Subcutaneous abdominal adipose tissue (tissue), 5 donors: ENCODE data around the gene ZFYVE28.

ENCODE experiments used
- H3K27ac ChIP-seq: one replicate; pipeline ENCODE4 v1.7.0; 2013; ENCODE audit warnings: low read depth, mild to moderate bottlenecking, inconsistent platforms, low read length, moderate library complexity
- H3K27me3 ChIP-seq, 5 donors: one replicate each; pipeline ENCODE4 v1.7.0; 2013; ENCODE audit warnings: low read length in 5 of 5, inconsistent platforms in 1 of 5; ENCODE audit not compliant: control insufficient read depth in 5 of 5, insufficient read depth in 4 of 5
- H3K36me3 ChIP-seq, 5 donors: one replicate each; pipeline ENCODE4 v1.7.0; 2013; ENCODE audit warnings: low read length in 5 of 5; ENCODE audit not compliant: control insufficient read depth in 5 of 5, insufficient read depth in 5 of 5
- H3K4me1 ChIP-seq, 5 donors: one replicate each; pipeline ENCODE4 v1.7.0; 2013; ENCODE audit warnings: low read length in 5 of 5, mild to moderate bottlenecking in 3 of 5, moderate library complexity in 1 of 5; ENCODE audit not compliant: control insufficient read depth in 5 of 5, insufficient read depth in 5 of 5
- H3K4me3 ChIP-seq, 5 donors: one replicate each; pipeline ENCODE4 v1.7.0; 2013; ENCODE audit warnings: low read length in 5 of 5, low read depth in 1 of 5
- H3K9ac ChIP-seq, 5 donors: one replicate each; pipeline ENCODE4 v1.7.0; 2013; ENCODE audit warnings: low read length in 5 of 5, mild to moderate bottlenecking in 4 of 5, moderate library complexity in 3 of 5
- H3K9me3 ChIP-seq, 5 donors: one replicate each; pipeline ENCODE4 v1.7.0; 2013; ENCODE audit warnings: low read length in 5 of 5; ENCODE audit not compliant: control insufficient read depth in 5 of 5
- donor health status: healthy.
- donor health status: healthy.
- donor health status: healthy.
- donor health status: healthy.
- donor health status: healthy.

Gene ZFYVE28

GRCh38 chr4:2291705-2292645, 126.5 kb downstream of the ZFYVE28 start:
- no peak overlapping the region for H3K27ac ChIP-seq
- H3K9me3 ChIP-seq: no peaks in the 10 kb centered on the region
- peaks cover 0 to 2% (median 0%) of the 10 kb centered on the region in 5 donors for H3K36me3 ChIP-seq
- H3K27me3 ChIP-seq: no peaks in the 10 kb centered on the region
- H3K4me3 ChIP-seq: no peak overlapping the region
- H3K9ac ChIP-seq: no peak overlapping the region
- H3K4me1 ChIP-seq: peaks cover 0 to 18% (median 8%) of the 10 kb centered on the region in 5 donors

- H3K27ac ChIP-seq: no peak overlapping the region
- H3K4me1 ChIP-seq: peaks cover 0 to 21% (median 10%) of the 10 kb centered on the region in 5 donors
- H3K27me3 ChIP-seq: no peaks in the 10 kb centered on the region
- no peaks in the 10 kb centered on the region for H3K9me3 ChIP-seq
- H3K4me3 ChIP-seq: no peak overlapping the region
- H3K9ac ChIP-seq: no peak overlapping the region
- peaks cover 0 to 2% (median 0%) of the 10 kb centered on the region in 5 donors for H3K36me3 ChIP-seq
Observed at GRCh38 chr4:2290974-2291704, 127.3 kb downstream of the ZFYVE28 start.

- no peaks in the 10 kb centered on the region for H3K9me3 ChIP-seq
- no peak overlapping the region for H3K27ac ChIP-seq
- H3K4me3 ChIP-seq: no peak overlapping the region
- H3K9ac ChIP-seq: no peak overlapping the region
- peaks cover 0 to 2% (median 0%) of the 10 kb centered on the region in 5 donors for H3K36me3 ChIP-seq
- peaks cover 0 to under 1% (median 0%) of the 10 kb centered on the region in 5 donors for H3K27me3 ChIP-seq
- H3K4me1 ChIP-seq: peaks cover 3 to 28% (median 17%) of the 10 kb centered on the region in 5 donors
Observed at GRCh38 chr4:2290488-2290887, 128.0 kb downstream of the ZFYVE28 start.

DNA sequence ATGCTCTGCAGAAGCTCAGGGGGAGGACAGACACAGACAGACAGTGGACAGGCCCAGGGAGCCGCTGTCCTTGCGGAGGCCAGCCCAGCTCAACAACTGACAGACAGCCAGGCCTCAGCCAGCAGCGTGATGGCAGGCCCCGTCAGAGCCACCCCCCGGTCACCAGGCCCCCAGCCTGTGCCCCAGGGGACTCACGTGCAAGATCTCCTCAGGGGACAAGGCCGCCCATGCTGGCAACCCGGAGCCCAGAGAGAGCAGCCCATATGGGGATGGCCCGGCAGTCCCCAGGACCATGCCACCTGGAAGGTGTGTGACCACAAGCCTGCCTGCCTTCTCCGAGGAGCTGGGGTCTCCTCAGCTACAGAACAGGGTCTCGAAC, 128.5 kb downstream of the ZFYVE28 start:
- H3K4me3 ChIP-seq: no peak overlapping the region
- H3K27ac ChIP-seq: no peak overlapping the region
- peaks cover 0 to 2% (median 0%) of the 10 kb centered on the region in 5 donors for H3K36me3 ChIP-seq
- peaks cover 3 to 31% (median 20%) of the 10 kb centered on the region in 5 donors for H3K4me1 ChIP-seq
- H3K9me3 ChIP-seq: no peaks in the 10 kb centered on the region
- peaks cover 0 to 2% (median 0%) of the 10 kb centered on the region in 5 donors for H3K27me3 ChIP-seq
- H3K9ac ChIP-seq: no peak overlapping the region

GRCh38 chr4:2289311-2289954, 129.0 kb downstream of the ZFYVE28 start:
- Histone ChIP-seq H3K27me3 (peaks cover 0 to 2% (median 0%) of the 10 kb centered on the region in 5 donors), H3K36me3 (peaks cover 0 to 2% (median 0%) of the 10 kb centered on the region in 5 donors), H3K9ac (no peak overlapping the region), H3K4me3 (no peak overlapping the region), H3K9me3 (no peaks in the 10 kb centered on the region), H3K27ac (no peak overlapping the region), H3K4me1 (peaks cover 3 to 31% (median 20%) of the 10 kb centered on the region in 5 donors)

- no peak overlapping the region for H3K9ac ChIP-seq
- H3K4me1 ChIP-seq: peaks cover 3 to 31% (median 20%) of the 10 kb centered on the region in 5 donors
- no peak overlapping the region for H3K27ac ChIP-seq
- H3K27me3 ChIP-seq: peaks cover 0 to 2% (median 0%) of the 10 kb centered on the region in 5 donors
- no peak overlapping the region for H3K4me3 ChIP-seq
- peaks cover 0 to 2% (median 0%) of the 10 kb centered on the region in 5 donors for H3K36me3 ChIP-seq
- no peaks in the 10 kb centered on the region for H3K9me3 ChIP-seq
Observed at GRCh38 chr4:2288051-2288541, 130.3 kb downstream of the ZFYVE28 start.

- Histone ChIP-seq H3K36me3 (peaks cover 0 to 2% (median 0%) of the 10 kb centered on the region in 5 donors), H3K27ac (no peak overlapping the region), H3K4me3 (no peak overlapping the region), H3K9ac (no peak overlapping the region), H3K9me3 (no peaks in the 10 kb centered on the region), H3K4me1 (peaks cover 3 to 28% (median 20%) of the 10 kb centered on the region in 5 donors), H3K27me3 (peaks cover 0 to 2% (median 0%) of the 10 kb centered on the region in 5 donors)
Observed at GRCh38 chr4:2287594-2287915, 130.9 kb downstream of the ZFYVE28 start.

GRCh38 chr4:2286904-2287593, 131.4 kb downstream of the ZFYVE28 start:
- no peaks in the 10 kb centered on the region for H3K9me3 ChIP-seq
- peaks cover 0 to 2% (median 0%) of the 10 kb centered on the region in 5 donors for H3K36me3 ChIP-seq
- H3K4me1 ChIP-seq: peaks cover 3 to 23% (median 15%) of the 10 kb centered on the region in 5 donors
- no peak overlapping the region for H3K9ac ChIP-seq
- H3K27me3 ChIP-seq: peaks cover 0 to 2% (median 0%) of the 10 kb centered on the region in 5 donors
- H3K27ac ChIP-seq: no peak overlapping the region
- H3K4me3 ChIP-seq: no peak overlapping the region

DNA sequence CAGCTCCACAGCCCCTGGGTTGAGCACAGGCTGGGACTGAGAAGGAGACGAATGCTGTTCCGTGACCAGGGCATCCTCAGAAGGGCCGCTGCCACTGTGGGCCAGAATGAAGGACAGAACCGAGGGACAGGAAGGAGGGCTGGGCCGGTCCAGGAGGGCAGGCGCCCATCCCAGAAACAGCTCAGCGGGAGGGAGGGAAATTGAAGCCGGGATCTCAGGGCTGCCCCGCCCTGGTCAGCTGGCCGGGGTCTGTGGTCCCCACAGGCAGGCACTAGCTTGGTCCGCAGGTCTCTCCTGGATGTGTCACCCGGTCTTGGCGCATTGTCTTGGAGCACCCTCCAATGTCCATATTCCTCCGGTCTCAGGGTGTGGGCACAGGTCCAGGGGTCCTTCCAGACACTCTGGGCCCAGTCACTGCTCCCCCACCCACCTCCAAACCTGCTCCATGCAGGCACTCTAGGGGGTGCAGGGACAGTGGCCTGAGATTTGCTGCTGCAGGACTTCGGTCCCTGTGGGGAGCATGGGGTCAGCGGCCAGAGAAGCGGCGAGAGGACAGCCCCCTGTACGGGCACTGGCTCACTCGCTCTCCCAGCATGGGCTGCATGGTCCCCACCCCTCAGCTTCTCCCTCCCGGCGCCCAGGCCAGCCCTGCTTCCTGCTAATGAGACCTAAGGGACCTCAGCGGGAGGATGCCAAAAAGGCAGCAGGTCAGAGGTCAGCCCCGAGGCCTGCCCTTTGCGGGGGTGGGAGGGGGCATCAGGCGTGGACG, 132.6 kb downstream of the ZFYVE28 start:
- Histone ChIP-seq H3K9me3 (no peaks in the 10 kb centered on the region), H3K27ac (no peak overlapping the region), H3K36me3 (peaks cover 0 to 2% (median 0%) of the 10 kb centered on the region in 5 donors), H3K4me3 (no peak overlapping the region), H3K27me3 (peaks cover 0 to 2% (median 0%) of the 10 kb centered on the region in 5 donors), H3K4me1 (peaks cover 3 to 15% (median 12%) of the 10 kb centered on the region in 5 donors), H3K9ac (no peak overlapping the region)
